Measurements from ENCODE around the gene IFITM2.

Gene IFITM2

GRCh38 chr11:293271-293851, 14.3 kb upstream of the IFITM2 start:
- no peak for DNase-seq
- CTCF ChIA-PET: interaction anchor here (1.0 to 2.9 kb wide), 3 partner anchors 43 to 104 kb away, joined by 3 to 9 read pairs (median 4); no protein-coding TSS in a partner anchor
- Mint-ChIP-seq H3K27me3 (peaks cover 2% of the 10 kb centered on the region), H3K4me3 (no peak overlapping the region), H3K27ac (no peak overlapping the region), H3K36me3 (peaks cover 20% of the 10 kb centered on the region), H3K4me1 (peaks cover 43% of the 10 kb centered on the region), H3K9me3 (no peaks in the 10 kb centered on the region)

- H3K4me3 Mint-ChIP-seq: no peak overlapping the region
Observed at GRCh38 chr11:293852-294661, 13.6 kb upstream of the IFITM2 start.

GRCh38 chr11:294780-295179, 12.8 kb upstream of the IFITM2 start:
- peaks cover 18% of the 10 kb centered on the region for H3K36me3 Mint-ChIP-seq
- H3K27me3 Mint-ChIP-seq: peaks cover 12% of the 10 kb centered on the region
- no peak for DNase-seq
- H3K27ac Mint-ChIP-seq: no peak overlapping the region
- no peaks in the 10 kb centered on the region for H3K9me3 Mint-ChIP-seq
- CTCF ChIA-PET: interaction anchor here (1.0 to 2.9 kb wide), 3 partner anchors 44 to 69 kb away, joined by 3 to 9 read pairs (median 3); no protein-coding TSS in a partner anchor
- H3K4me3 Mint-ChIP-seq: no peak overlapping the region
- peaks cover 43% of the 10 kb centered on the region for H3K4me1 Mint-ChIP-seq

More at GRCh38 chr11:293852-294661, 13.6 kb upstream of the IFITM2 start:
- CTCF ChIA-PET: interaction anchor here (1.0 to 2.9 kb wide), 3 partner anchors 44 to 70 kb away, joined by 3 to 9 read pairs (median 3); no protein-coding TSS in a partner anchor
- peaks cover 45% of the 10 kb centered on the region for H3K4me1 Mint-ChIP-seq
- H3K27me3 Mint-ChIP-seq: peaks cover 8% of the 10 kb centered on the region
- H3K36me3 Mint-ChIP-seq: peaks cover 19% of the 10 kb centered on the region
- H3K9me3 Mint-ChIP-seq: no peaks in the 10 kb centered on the region
- no peak for DNase-seq
- no peak overlapping the region for H3K27ac Mint-ChIP-seq

GRCh38 chr11:295351-296170, 12.1 kb upstream of the IFITM2 start:
- H3K27ac Mint-ChIP-seq: peak overlapping the region; percentile 55
- peaks cover 20% of the 10 kb centered on the region for H3K27me3 Mint-ChIP-seq
- H3K4me1 Mint-ChIP-seq: peaks cover 37% of the 10 kb centered on the region
- peaks cover 16% of the 10 kb centered on the region for H3K36me3 Mint-ChIP-seq
- CTCF ChIA-PET: interaction anchor here (2.9 kb wide), 1 partner anchor 45 kb away, joined by 9 read pairs; no protein-coding TSS in a partner anchor
- no peak overlapping the region for H3K4me3 Mint-ChIP-seq
- H3K9me3 Mint-ChIP-seq: no peaks in the 10 kb centered on the region
- DNase-seq: no peak

GRCh38 chr11:296171-297050, 11.2 kb upstream of the IFITM2 start:
- Mint-ChIP-seq H3K27me3 (peaks cover 28% of the 10 kb centered on the region), H3K4me3 (no peak overlapping the region), H3K4me1 (peaks cover 29% of the 10 kb centered on the region), H3K27ac (peak overlapping the region; percentile 55), H3K9me3 (no peaks in the 10 kb centered on the region), H3K36me3 (peaks cover 10% of the 10 kb centered on the region)
- CTCF ChIA-PET: interaction anchor here (2.9 kb wide), 1 partner anchor 46 kb away, joined by 9 read pairs; no protein-coding TSS in a partner anchor
- peak; percentile 19 for DNase-seq

DNA sequence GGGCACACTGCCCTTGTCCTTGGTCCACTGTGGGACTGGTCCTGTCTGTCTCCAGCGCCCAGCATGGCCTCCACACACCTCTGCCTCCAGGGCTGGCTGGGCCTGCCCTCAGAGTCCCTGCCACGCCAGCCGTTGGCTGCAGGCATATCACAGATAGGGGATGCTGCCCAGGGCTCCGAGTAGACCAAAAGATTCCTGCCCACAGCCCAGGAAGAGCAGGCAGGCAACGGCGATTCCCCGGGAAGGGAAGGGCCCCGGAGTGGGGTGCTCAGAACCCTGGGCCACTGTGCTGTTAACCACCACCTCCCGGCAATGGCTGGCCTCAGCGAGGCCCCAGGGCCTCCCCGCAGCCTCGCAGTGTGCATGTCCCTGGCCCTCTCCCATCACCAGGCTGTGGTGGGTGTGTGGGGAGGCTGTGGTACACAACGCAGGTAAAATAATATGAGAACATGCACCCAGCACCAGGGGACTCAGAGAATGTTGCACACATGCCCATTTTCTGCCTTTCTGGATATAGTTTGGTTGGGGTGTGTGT, 10.5 kb upstream of the IFITM2 start:
- CTCF ChIA-PET: no interaction called here
- peaks cover 7% of the 10 kb centered on the region for H3K36me3 Mint-ChIP-seq
- no peak overlapping the region for H3K4me3 Mint-ChIP-seq
- peak; percentile 37 for DNase-seq
- peaks cover 26% of the 10 kb centered on the region for H3K4me1 Mint-ChIP-seq
- peaks cover 33% of the 10 kb centered on the region for H3K27me3 Mint-ChIP-seq
- peak overlapping the region; percentile 49 for H3K27ac Mint-ChIP-seq
- no peaks in the 10 kb centered on the region for H3K9me3 Mint-ChIP-seq

GRCh38 chr11:297586-298405, 9.8 kb upstream of the IFITM2 start:
- Mint-ChIP-seq H3K27me3 (peaks cover 36% of the 10 kb centered on the region), H3K4me3 (no peak overlapping the region), H3K36me3 (peaks cover 7% of the 10 kb centered on the region)

GRCh38 chr11:298406-299065, 9.1 kb upstream of the IFITM2 start:
- peaks cover 43% of the 10 kb centered on the region for H3K27me3 Mint-ChIP-seq
- H3K36me3 Mint-ChIP-seq: peaks cover 5% of the 10 kb centered on the region
- no peaks in the 10 kb centered on the region for H3K9me3 Mint-ChIP-seq
- CTCF ChIA-PET: interaction anchor here (1.2 kb wide), 1 partner anchor 48 kb away, joined by 6 read pairs; no protein-coding TSS in a partner anchor
- no peak overlapping the region for H3K4me3 Mint-ChIP-seq
- peaks cover 31% of the 10 kb centered on the region for H3K4me1 Mint-ChIP-seq
- H3K27ac Mint-ChIP-seq: no peak overlapping the region
- peak; percentile 23 for DNase-seq

More at GRCh38 chr11:297586-298405, 9.8 kb upstream of the IFITM2 start:
- peaks cover 27% of the 10 kb centered on the region for H3K4me1 Mint-ChIP-seq
- H3K9me3 Mint-ChIP-seq: no peaks in the 10 kb centered on the region
- peak overlapping the region; percentile 33 for H3K27ac Mint-ChIP-seq
- peak; percentile 60 for DNase-seq
- CTCF ChIA-PET: no interaction called here

GRCh38 chr11:299081-299891, 8.3 kb upstream of the IFITM2 start, which contains the start of gene IFITM5:
IFITM5 (minus strand) TSS chr11:299526; CDS start chr11:299490, 36 bp downstream.
- H3K4me3 Mint-ChIP-seq: no peak within 1 kb of the TSS
- CTCF ChIA-PET: interaction anchor here (1.2 to 2.1 kb wide), 2 partner anchors 48 to 49 kb away, joined by 6 to 9 read pairs; no protein-coding TSS in a partner anchor
- H3K9me3 Mint-ChIP-seq: no peaks in the 10 kb centered on the region
- peaks cover 48% of the 10 kb centered on the region for H3K27me3 Mint-ChIP-seq
- H3K4me1 Mint-ChIP-seq: peaks cover 35% of the 10 kb centered on the region
- H3K36me3 Mint-ChIP-seq: peaks cover 5% of the 10 kb centered on the region
- no peak for DNase-seq
- no peak within 1 kb of the TSS for H3K27ac Mint-ChIP-seq

DNA sequence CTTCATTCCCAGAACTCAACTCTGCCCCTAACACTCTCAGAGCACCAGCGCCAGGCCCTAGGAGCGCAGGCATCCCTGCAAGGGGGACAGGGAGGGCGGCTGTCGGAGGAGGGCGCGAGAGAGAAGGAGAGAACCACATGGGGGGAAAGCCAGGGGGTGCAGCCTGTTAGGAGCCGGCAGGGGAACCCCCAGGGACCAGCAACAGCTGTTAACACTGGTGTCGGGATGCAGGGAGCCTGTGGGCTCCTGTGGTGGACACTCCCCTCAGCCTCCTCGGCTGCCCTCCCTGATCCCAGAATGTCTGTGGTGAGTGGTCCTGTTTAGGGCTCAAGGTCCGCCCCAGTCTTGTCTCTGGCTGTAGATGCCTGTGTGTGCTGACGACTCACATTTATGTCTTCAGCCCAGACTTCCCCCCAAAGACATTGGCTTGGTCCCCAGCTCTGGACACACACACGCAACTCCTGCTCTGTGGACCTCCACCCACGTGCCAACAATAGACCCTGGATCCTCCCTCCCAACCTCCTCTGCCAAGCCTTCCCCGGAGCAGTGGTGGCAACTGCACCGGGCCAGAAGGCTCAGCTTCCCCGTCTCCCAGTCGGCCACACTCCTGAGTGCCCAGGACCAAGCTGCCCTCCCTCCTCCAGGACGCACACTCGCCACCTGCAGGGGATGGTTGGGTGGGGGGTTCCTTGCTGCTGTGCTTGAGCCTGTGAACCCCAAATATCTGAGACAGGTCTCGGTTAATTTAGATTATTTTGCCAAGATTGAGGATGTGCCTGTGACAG, 7.5 kb upstream of the IFITM2 start:
- H3K27me3 Mint-ChIP-seq: peaks cover 48% of the 10 kb centered on the region
- H3K9me3 Mint-ChIP-seq: no peaks in the 10 kb centered on the region
- H3K4me3 Mint-ChIP-seq: no peak overlapping the region
- CTCF ChIA-PET: interaction anchor here (1.5 to 2.1 kb wide), 2 partner anchors 49 to 69 kb away, joined by 3 to 9 read pairs; no protein-coding TSS in a partner anchor
- H3K27ac Mint-ChIP-seq: no peak overlapping the region
- peaks cover 3% of the 10 kb centered on the region for H3K36me3 Mint-ChIP-seq
- DNase-seq: peak; percentile 55
- peaks cover 38% of the 10 kb centered on the region for H3K4me1 Mint-ChIP-seq

Measured in activated naive CD4-positive, alpha-beta T cell treated with anti-CD3 and anti-CD28 coated beads, Interleukin-2, amount 10 ng/mL, durations not matched to agents 7 days and 5 days (primary cell).